Loucy (cell line): ENCODE data around the gene LPIN1.

ENCODE experiments used
- H2AFZ ChIP-seq: fragments of 200-600 bp; sonication (generic); 2 replicates; pipeline ENCODE4 v1.6.0; 2016; ENCODE audit warnings: antibody characterized with exemption, mild to moderate bottlenecking, low read length, moderate library complexity
- H3F3A ChIP-seq: fragments of 200-600 bp; 2 replicates; pipeline ENCODE4 v1.6.0; 2016; ENCODE audit warnings: antibody characterized with exemption, low read depth, mild to moderate bottlenecking
- H3K27me3 ChIP-seq: fragments of 200-600 bp; sonication (generic); 2 replicates; pipeline ENCODE4 v1.6.1; 2014; ENCODE audit warnings: low read length, mild to moderate bottlenecking; ENCODE audit not compliant: insufficient read depth, poor library complexity, severe bottlenecking
- H3K36me3 ChIP-seq: fragments of 200-600 bp; sonication (generic); 2 replicates; pipeline ENCODE4 v1.6.1; 2016; ENCODE audit warnings: low read length; ENCODE audit not compliant: insufficient read depth
- H3K4me1 ChIP-seq: fragments of 200-600 bp; sonication (generic); 2 replicates; pipeline ENCODE4 v1.5.1; 2014; ENCODE audit warnings: low read length, mild to moderate bottlenecking; ENCODE audit not compliant: insufficient read depth, poor library complexity, severe bottlenecking
- H3K4me2 ChIP-seq: fragments of 200-600 bp; sonication (generic); 2 replicates; pipeline ENCODE4 v1.6.0; 2014; ENCODE audit warnings: antibody characterized with exemption, low read length, low read depth, mild to moderate bottlenecking; ENCODE audit not compliant: poor library complexity, severe bottlenecking
- H3K4me3 ChIP-seq: fragments of 200-600 bp; sonication (generic); 2 replicates; pipeline ENCODE4 v1.5.1; 2014; ENCODE audit warnings: low read length, mild to moderate bottlenecking, mixed read lengths; ENCODE audit not compliant: poor library complexity, severe bottlenecking
- H3K79me2 ChIP-seq: fragments of 200-600 bp; sonication (generic); 2 replicates; pipeline ENCODE4 v1.6.1; 2014; ENCODE audit warnings: low read length; ENCODE audit not compliant: insufficient read depth
- H3K9ac ChIP-seq: fragments of 200-600 bp; sonication (generic); 2 replicates; pipeline ENCODE4 v1.6.0; 2014; ENCODE audit warnings: mild to moderate bottlenecking, low read depth, low read length, moderate library complexity; ENCODE audit not compliant: poor library complexity, severe bottlenecking
- H3K9me2 ChIP-seq: fragments of 200-600 bp; sonication (generic); replicated peaks from 2 replicates; pipeline ENCODE4 v1.6.1; 2016; ENCODE audit warnings: low read depth, low read length, mixed read lengths
- H3K9me3 ChIP-seq: fragments of 200-600 bp; sonication (generic); 2 replicates; pipeline ENCODE4 v1.6.1; 2014; ENCODE audit warnings: mild to moderate bottlenecking, antibody characterized with exemption, low read length, low read depth; ENCODE audit not compliant: insufficient read depth
- H4K20me1 ChIP-seq: fragments of 200-600 bp; sonication (generic); 2 replicates; pipeline ENCODE4 v1.6.0; 2014; ENCODE audit warnings: antibody characterized with exemption, low read length, mild to moderate bottlenecking; ENCODE audit not compliant: insufficient read depth, poor library complexity, severe bottlenecking
- CTCF ChIP-seq: fragments of 200-600 bp; sonication (generic); conservative IDR thresholded peaks from 2 replicates; pipeline ENCODE4 v1.5.1; 2014; ENCODE audit warnings: mild to moderate bottlenecking, antibody characterized with exemption, low read length
- EZH2phosphoT487 ChIP-seq: fragments of 200-600 bp; IDR thresholded peaks from 2 replicates; pipeline ENCODE4 v1.6.1; 2018; ENCODE audit warnings: antibody characterized with exemption, mild to moderate bottlenecking, moderate library complexity, borderline replicate concordance

The LPIN1 gene

GRCh38 chr2:11705063-11705462 is 41.4 kb upstream of the LPIN1 start:
- no peak overlapping the region for H3K4me2 ChIP-seq
- no peaks in the 10 kb centered on the region for H3K79me2 ChIP-seq
- H3K9ac ChIP-seq = no peak overlapping the region
- no peak overlapping the region for H3K4me3 ChIP-seq
- H3K4me1 ChIP-seq = peaks cover 44% of the 10 kb centered on the region
- H4K20me1 ChIP-seq = no peaks in the 10 kb centered on the region
- H3K9me3 ChIP-seq = no peaks in the 10 kb centered on the region
- H3F3A ChIP-seq = no peaks in the 10 kb centered on the region
- no peak overlapping the region for H2AFZ ChIP-seq
- no peaks in the 10 kb centered on the region for H3K36me3 ChIP-seq
- TF ChIP-seq CTCF = no peak
- no peak for TF ChIP-seq EZH2phosphoT487
- no peaks in the 10 kb centered on the region for H3K9me2 ChIP-seq
- H3K27me3 ChIP-seq = no peaks in the 10 kb centered on the region

GRCh38 chr2:11705711-11706110 is 40.7 kb upstream of the LPIN1 start:
- H3K36me3 ChIP-seq = no peaks in the 10 kb centered on the region
- H3K4me3 ChIP-seq = no peak overlapping the region

GRCh38 chr2:11708106-11708505 is 38.3 kb upstream of the LPIN1 start:
- Histone ChIP-seq H3K36me3 (no peaks in the 10 kb centered on the region), H3K27me3 (no peaks in the 10 kb centered on the region), H3K9me2 (no peaks in the 10 kb centered on the region), H3K9me3 (no peaks in the 10 kb centered on the region), H3F3A (no peaks in the 10 kb centered on the region), H3K9ac (no peak overlapping the region), H3K4me2 (no peak overlapping the region), H3K79me2 (no peaks in the 10 kb centered on the region), H3K4me1 (peaks cover 21% of the 10 kb centered on the region), H2AFZ (no peak overlapping the region), H3K4me3 (no peak overlapping the region), H4K20me1 (no peaks in the 10 kb centered on the region)
- no peak for TF ChIP-seq CTCF
- TF ChIP-seq EZH2phosphoT487 = no peak

More at GRCh38 chr2:11705711-11706110, 40.7 kb upstream of the LPIN1 start:
- Histone ChIP-seq H3K4me1 (peaks cover 44% of the 10 kb centered on the region), H3K79me2 (no peaks in the 10 kb centered on the region), H3K9me2 (no peaks in the 10 kb centered on the region), H4K20me1 (no peaks in the 10 kb centered on the region), H3K27me3 (no peaks in the 10 kb centered on the region), H3F3A (no peaks in the 10 kb centered on the region), H2AFZ (no peak overlapping the region), H3K9me3 (no peaks in the 10 kb centered on the region), H3K4me2 (no peak overlapping the region), H3K9ac (no peak overlapping the region)
- TF ChIP-seq CTCF (no peak), EZH2phosphoT487 (no peak)
